Body of pancreas (tissue), 4 donors: ENCODE results near the gene PHKB.

ENCODE experiments used
- CTCF ChIP-seq, 7 experiments: fragments of 450-650 bp in 4 of 7; fragments of 200-600 bp in 3 of 7; sonication (generic) in 3 of 7; IDR thresholded peaks; one replicate each; pipeline ENCODE4 v1.5.1; 2016 to 2019; ENCODE audit warnings: antibody characterized with exemption in 7 of 7
- POLR2A ChIP-seq, 3 donors: fragments of 450-650 bp; IDR thresholded peaks; one replicate each; pipeline ENCODE4 v1.6.1; 2016; ENCODE audit warnings: antibody characterized with exemption in 3 of 3, mild to moderate bottlenecking in 2 of 3

- no peak for TF ChIP-seq CTCF (IDR thresholded peaks at IDR 0.05)
- no peak for TF ChIP-seq POLR2A (IDR thresholded peaks at IDR 0.05)
These were observed 42.8 kb downstream of the PHKB start for GRCh38 chr16:47503936-47504335.
